Heart left ventricle (tissue), 16 donors: ENCODE data around the gene LVRN. TPM values are rescaled to one million over a fixed set of nuclear protein-coding genes. Genes with fewer than 3 reads are reported as not detected.
"Not testable (repeated sequence)": the region's sequence is repeated elsewhere in the genome, so short reads cannot be mapped to it uniquely, and the experiment has no call there.

ENCODE experiments used
- ATAC-seq, 4 donors: fragments of 200-7000 bp; cut with Tn5 transposase; one replicate each; pipeline ENCODE4 v1.9.1; 2020 to 2022; ENCODE audit warnings: moderate library complexity in 4 of 4, mild to moderate bottlenecking in 3 of 4, moderate number of reproducible peaks in 1 of 4
- DNase-seq, 5 donors: peaks; one replicate each; pipeline ENCODE4 v3.0.0-alpha.2; 2020
- H3K27ac ChIP-seq, 12 donors: fragments of 200-600 bp; sonication (generic) in 4 of 12; one replicate each; pipeline versions ENCODE4 v1.5.0 to v1.8.0; 2016 to 2022; ENCODE audit warnings: mild to moderate bottlenecking in 2 of 12
- H3K27me3 ChIP-seq, 9 donors: fragments of 200-600 bp; sonication (generic) in 2 of 9; one replicate each; pipeline versions ENCODE4 v1.5.1 to v1.8.0; 2016 to 2022; ENCODE audit warnings: mild to moderate bottlenecking in 3 of 9
- H3K36me3 ChIP-seq, 9 donors: fragments of 200-600 bp; sonication (generic) in 2 of 9; one replicate each; pipeline versions ENCODE4 v1.5.0 to v1.8.0; 2018 to 2022; ENCODE audit warnings: mild to moderate bottlenecking in 2 of 9
- H3K4me1 ChIP-seq, 12 donors: fragments of 200-600 bp; sonication (generic) in 4 of 12; one replicate each; pipeline versions ENCODE4 v1.5.0 to v1.8.0; 2016 to 2022; ENCODE audit warnings: mild to moderate bottlenecking in 3 of 12
- H3K4me3 ChIP-seq, 12 donors: fragments of 200-600 bp; sonication (generic) in 4 of 12; one replicate each; pipeline versions ENCODE4 v1.5.0 to v1.8.0; 2017 to 2022; ENCODE audit warnings: mild to moderate bottlenecking in 9 of 12, moderate library complexity in 4 of 12
- H3K9me3 ChIP-seq, 12 donors: fragments of 200-600 bp; sonication (generic) in 4 of 12; one replicate each; pipeline versions ENCODE4 v1.5.0 to v1.8.0; 2016 to 2022; ENCODE audit warnings: mild to moderate bottlenecking in 1 of 12
- POLR2A ChIP-seq, 2 donors: fragments of 450-650 bp; IDR thresholded peaks; one replicate each; pipeline ENCODE4 v1.6.1; 2017; ENCODE audit warnings: antibody characterized with exemption in 2 of 2, mild to moderate bottlenecking in 2 of 2, moderate library complexity in 2 of 2
- WGBS, 4 donors: extraction: QIAGEN DNeasy Blood & Tissue Kit in 2 of 4; methylation state at CpG; one replicate each; pipeline versions ENCODE4 v1.1.5 to v1.1.7; 2013 to 2018; 5-methylcytosine and 5-hydroxymethylcytosine counted together
- intact Hi-C, 10 donors: fragments of 100-400 bp; cut with DNase I; formaldehyde crosslinking; loops; one replicate each; pipeline versions ENCODE4 v1.11.1 to v1.14.2; 2022
- long read RNA-seq, 3 donors: library from polyadenylated mRNA; unstranded; transcript quantifications; one replicate each; pipeline ENCODE4 v2.0.0, GENCODE V29; 2020 to 2021
- polyA plus RNA-seq, 2 donors: library from polyadenylated mRNA; stranded (reverse); fragments of 200-250 nt; gene quantifications; one replicate each; pipeline ENCODE4 v1.2.3, GENCODE V29; 2013
- total RNA-seq, 9 donors: library from RNA; depleted of rRNA in 2 of 9; stranded (reverse); fragments of >200 nt in 2 of 9; fragmentation: NEBNext Ultra II Directional in 3 of 9; extraction: Animal tissue kit (Norgen Biotek cat#: 25700) in 3 of 9; gene quantifications; one replicate each; pipeline versions ENCODE4 v1.1.0 to v1.2.4, GENCODE V29; 2016 to 2023
- TF ChIP-seq, protein P1 (sequence below), 12 donors: fragments of 200-600 bp; sonication (generic) in 4 of 12; IDR thresholded peaks; one replicate each; pipeline versions ENCODE4 v1.5.0 to v1.8.0; 2018 to 2022; ENCODE audit warnings: antibody characterized with exemption in 12 of 12, mild to moderate bottlenecking in 5 of 12
- donor health status: ischemic (EF 13 %, LVEDD 7.1; RV severe dilation, severe dysfunction).
- donor health status: healthy with polysubstance abuse.
- donor health status: DM: no; HTN: yes; CAD: no.
- donor health status: DM: no; HTN: no; CAD: no.
- donor health status: ischemic (EF 25% LVEDD 6.9; RV normal size, moderate dysfunction).
- donor health status: ischemic (EF 25% LVEDD 5.7; RV mildly dilated, moderate dysfunction).
- donor health status: healthy.
- donor health status: DM: yes; HTN: yes; CAD: no.
- donor health status: ischemic (EF 35%, LVEDD 5.7; RV mildly dilated, moderate dysfunction).
- donor health status: nonischemic (EF 11% LVEDD 7.7; RV severe dilation, severe dysfunction).
- donor health status: DM: yes; HTN: yes; CAD: no.
- donor health status: PGD.
- donor health status: ischemic (EF 29% LVEDD 5.4; RV normal size, mild dysfunction).
- donor health status: nonischemic (EF 23%, LVEDD 6.1; RV moderate dilation, normal function).

LVRN gene, protein sequence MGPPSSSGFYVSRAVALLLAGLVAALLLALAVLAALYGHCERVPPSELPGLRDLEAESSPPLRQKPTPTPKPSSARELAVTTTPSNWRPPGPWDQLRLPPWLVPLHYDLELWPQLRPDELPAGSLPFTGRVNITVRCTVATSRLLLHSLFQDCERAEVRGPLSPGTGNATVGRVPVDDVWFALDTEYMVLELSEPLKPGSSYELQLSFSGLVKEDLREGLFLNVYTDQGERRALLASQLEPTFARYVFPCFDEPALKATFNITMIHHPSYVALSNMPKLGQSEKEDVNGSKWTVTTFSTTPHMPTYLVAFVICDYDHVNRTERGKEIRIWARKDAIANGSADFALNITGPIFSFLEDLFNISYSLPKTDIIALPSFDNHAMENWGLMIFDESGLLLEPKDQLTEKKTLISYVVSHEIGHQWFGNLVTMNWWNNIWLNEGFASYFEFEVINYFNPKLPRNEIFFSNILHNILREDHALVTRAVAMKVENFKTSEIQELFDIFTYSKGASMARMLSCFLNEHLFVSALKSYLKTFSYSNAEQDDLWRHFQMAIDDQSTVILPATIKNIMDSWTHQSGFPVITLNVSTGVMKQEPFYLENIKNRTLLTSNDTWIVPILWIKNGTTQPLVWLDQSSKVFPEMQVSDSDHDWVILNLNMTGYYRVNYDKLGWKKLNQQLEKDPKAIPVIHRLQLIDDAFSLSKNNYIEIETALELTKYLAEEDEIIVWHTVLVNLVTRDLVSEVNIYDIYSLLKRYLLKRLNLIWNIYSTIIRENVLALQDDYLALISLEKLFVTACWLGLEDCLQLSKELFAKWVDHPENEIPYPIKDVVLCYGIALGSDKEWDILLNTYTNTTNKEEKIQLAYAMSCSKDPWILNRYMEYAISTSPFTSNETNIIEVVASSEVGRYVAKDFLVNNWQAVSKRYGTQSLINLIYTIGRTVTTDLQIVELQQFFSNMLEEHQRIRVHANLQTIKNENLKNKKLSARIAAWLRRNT
- total RNA-seq: 1 to 10 TPM in 1 of 9 donors, under 1 TPM in 5, not detected in 3; 0.13 to 2.1 (median 0.38) TPM
- under 1 TPM; 0.18 to 0.88 TPM for polyA plus RNA-seq
- long read RNA-seq, donor 1: 0 reads
- long read RNA-seq, donor 2: 0 reads
- long read RNA-seq, donor 3, partial matches to known transcripts: 0 of 1 reads
- long read RNA-seq, donor 3, other reads (novel, unspliced or antisense): 1 of 1 reads

DNA sequence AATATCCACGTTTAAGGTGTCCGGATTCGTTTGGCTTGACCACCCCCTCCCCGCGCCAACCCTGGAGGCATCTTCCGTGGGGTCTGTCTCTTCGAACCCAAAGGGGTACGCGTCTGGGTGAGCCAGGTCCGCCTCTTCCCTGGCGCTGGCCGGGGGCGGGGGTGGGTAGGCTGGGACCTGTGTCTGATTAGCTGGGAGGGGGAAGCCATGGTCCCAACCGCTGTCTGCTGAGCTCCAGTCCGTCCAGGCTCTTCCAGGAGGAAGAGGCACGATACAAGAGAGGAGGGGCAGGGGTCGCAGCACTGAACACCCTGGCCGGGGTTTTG lies at the start of gene LVRN:
Gene LVRN, plus strand, starts transcription at position 237 of the 326 bp plus-strand sequence. CDS start 143 bp downstream, outside the sequence.
- Histone ChIP-seq H3K36me3 (no peaks in the 10 kb centered on the region), H3K27ac (no peak within 1 kb of the TSS), H3K4me3 (peak within 1 kb of the TSS in 11 of 12 donors; percentile 6 to 54 (median 41)), H3K4me1 (peaks cover 0 to 22% (median 13%) of the 10 kb centered on the region in 12 donors), H3K27me3 (peaks cover 3 to 79% (median 51%) of the 10 kb centered on the region in 9 donors), H3K9me3 (no peaks in the 10 kb centered on the region)
- DNase-seq (no peak), ATAC-seq (peak in 2 of 4 donors; percentile 15 to 28)
- intact Hi-C loops: no loop called here
- TF ChIP-seq, protein P1, sequence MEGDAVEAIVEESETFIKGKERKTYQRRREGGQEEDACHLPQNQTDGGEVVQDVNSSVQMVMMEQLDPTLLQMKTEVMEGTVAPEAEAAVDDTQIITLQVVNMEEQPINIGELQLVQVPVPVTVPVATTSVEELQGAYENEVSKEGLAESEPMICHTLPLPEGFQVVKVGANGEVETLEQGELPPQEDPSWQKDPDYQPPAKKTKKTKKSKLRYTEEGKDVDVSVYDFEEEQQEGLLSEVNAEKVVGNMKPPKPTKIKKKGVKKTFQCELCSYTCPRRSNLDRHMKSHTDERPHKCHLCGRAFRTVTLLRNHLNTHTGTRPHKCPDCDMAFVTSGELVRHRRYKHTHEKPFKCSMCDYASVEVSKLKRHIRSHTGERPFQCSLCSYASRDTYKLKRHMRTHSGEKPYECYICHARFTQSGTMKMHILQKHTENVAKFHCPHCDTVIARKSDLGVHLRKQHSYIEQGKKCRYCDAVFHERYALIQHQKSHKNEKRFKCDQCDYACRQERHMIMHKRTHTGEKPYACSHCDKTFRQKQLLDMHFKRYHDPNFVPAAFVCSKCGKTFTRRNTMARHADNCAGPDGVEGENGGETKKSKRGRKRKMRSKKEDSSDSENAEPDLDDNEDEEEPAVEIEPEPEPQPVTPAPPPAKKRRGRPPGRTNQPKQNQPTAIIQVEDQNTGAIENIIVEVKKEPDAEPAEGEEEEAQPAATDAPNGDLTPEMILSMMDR (IDR thresholded peaks at IDR 0.05): no peak
- TF ChIP-seq POLR2A (IDR thresholded peaks at IDR 0.05): no peak
- 5 to 8% (median 6%) methylated on average over 10 to 18 of the region's 18 CpGs for WGBS, 4 donors

DNA sequence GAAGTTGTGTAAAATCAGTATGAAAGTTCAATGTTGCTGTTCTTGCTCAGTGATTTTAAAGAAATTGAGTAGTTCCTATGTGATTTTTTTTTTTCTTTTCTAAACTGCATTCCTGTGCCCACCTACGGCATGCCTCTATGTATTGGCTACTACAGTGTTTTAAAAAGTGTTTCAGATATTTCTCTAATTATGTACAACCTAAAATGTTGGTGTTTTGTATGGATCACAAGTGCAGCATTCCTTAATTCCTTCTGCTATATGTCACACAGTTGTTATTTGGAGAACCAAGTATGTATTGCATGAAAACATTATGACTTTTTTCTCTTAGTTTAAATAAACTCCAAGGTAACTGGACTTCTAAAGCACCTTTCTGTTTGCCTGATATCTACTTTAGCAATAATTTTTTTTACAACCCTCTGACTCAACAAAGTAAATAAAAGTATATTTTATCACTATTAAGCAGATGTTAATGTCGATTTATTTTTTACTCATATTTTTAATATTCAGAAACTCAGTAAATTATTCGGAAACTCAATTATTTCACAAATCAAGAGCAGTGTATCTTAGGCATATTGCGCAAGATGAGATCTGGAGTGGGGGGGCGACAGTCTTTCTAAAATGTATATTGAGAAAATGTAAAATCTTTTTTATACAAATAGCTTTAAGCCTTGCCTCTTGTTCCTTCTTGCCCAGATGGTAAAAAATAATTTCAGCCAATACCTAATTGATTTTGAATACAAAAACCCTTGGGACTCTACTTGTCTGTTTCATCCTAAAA lies 48.5 kb upstream of the LVRN start:
- H3K9me3 ChIP-seq, ATAC-seq, H3K27ac ChIP-seq, H3K4me3 ChIP-seq, DNase-seq, H3K27me3 ChIP-seq, intact Hi-C loops, H3K4me1 ChIP-seq: not testable (repeated sequence)
- WGBS, 4 donors: 94 to 96% (median 95%) methylated on average over 5 of the region's 5 CpGs
- H3K36me3 ChIP-seq: peaks cover 0 to 22% (median 0%) of the 10 kb centered on the region in 9 donors

DNA sequence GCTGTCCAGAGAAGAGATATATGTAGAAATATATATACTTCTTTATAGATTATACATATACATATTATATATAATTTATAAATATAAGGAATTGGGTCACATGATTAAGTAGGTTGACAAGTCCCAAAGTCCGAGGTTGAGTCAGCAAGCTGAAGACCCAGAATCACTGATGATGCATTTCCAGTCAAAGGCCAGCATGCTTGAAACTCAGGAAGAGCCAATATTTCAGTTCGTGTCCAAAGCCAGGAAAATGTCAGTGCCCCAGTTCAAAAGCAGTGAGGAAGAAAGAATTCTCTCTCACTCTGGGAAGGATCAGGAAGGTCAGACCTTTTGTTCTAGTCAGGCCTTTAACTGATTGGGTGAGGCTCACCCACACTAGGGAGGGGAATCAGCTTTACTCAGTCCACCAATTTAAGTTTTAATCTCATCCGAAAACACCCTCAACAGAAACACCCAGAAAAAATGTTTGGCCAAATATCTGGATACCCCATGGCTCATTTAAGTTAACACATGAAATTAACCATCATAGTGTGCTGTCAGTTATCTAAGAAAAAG lies 42.0 kb upstream of the LVRN start:
- Histone ChIP-seq H3K4me1 (peaks cover 0 to 4% (median 0%) of the 10 kb centered on the region in 12 donors), H3K9me3 (no peaks in the 10 kb centered on the region), H3K36me3 (peaks cover 0 to 8% (median 0%) of the 10 kb centered on the region in 9 donors), H3K27me3 (no peaks in the 10 kb centered on the region), H3K4me3 (no peak overlapping the region), H3K27ac (no peak overlapping the region)
- intact Hi-C loops: no loop called here
- TF ChIP-seq, protein P1 (IDR thresholded peaks at IDR 0.05): no peak
- TF ChIP-seq POLR2A (IDR thresholded peaks at IDR 0.05): no peak
- DNase-seq (no peak), ATAC-seq (no peak)
- WGBS, 4 donors: 60 to 87% (median 72%) methylated on average over 3 of the region's 3 CpGs

DNA sequence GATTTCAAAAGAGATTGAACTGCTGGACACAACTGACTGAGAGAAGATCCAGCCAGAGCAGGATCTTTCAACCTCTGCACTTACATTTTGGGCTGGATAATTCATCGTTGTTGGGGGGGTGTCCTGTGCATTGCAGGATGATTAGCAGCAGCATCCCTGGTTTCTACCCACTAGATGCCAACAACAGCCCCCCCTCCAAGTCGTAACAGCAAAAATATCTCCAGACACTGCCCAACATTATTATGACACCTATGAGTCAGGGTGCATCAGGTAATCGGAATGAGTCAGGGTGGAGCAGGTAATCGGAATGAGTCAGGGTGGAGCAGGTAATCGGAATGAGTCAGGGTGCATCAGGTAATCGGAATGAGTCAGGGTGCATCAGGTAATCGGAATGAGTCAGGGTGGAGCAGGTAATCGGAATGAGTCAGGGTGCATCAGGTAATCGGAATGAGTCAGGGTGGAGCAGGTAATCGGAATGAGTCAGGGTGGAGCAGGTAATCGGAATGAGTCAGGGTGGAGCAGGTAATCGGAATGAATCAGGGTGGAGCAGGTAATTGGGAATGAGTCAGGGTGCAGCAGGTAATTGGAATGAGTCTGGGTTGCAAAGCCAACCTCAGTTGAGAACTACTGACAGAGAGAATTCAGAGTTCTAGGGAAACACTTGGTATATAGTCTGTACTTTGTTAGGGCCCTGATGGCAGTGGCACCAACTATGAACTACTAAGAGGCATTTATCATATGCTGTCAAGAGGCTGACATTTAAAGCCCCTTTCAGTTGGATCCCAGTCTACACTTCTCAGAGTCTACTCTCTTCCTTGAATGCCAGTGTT lies 33.5 kb upstream of the LVRN start:
- H3K27ac ChIP-seq, H3K4me1 ChIP-seq, DNase-seq, H3K27me3 ChIP-seq, intact Hi-C loops, H3K9me3 ChIP-seq, H3K36me3 ChIP-seq, H3K4me3 ChIP-seq, ATAC-seq: not testable (repeated sequence)
- WGBS, 4 donors: 88 to 96% (median 93%) methylated on average over 12 of the region's 12 CpGs

DNA sequence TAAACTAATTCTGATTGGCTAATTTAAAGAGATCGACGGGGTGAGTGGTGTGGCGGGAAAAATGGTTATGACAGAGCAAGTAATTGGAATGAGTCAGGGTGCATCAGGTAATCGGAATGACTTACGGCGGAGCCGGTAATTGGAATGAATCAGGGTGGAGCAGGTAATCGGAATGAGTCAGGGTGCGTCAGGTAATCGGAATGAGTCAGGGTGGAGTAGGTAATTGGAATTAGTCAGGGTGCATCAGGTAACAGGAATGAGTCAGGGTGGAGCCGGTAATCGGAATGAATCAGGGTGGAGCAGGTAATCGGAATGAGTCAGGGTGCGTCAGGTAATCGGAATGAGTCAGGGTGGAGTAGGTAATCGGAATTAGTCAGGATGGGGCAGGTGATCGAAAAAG lies 32.1 kb upstream of the LVRN start:
- H3K4me1 ChIP-seq, H3K4me3 ChIP-seq, H3K36me3 ChIP-seq, ATAC-seq, H3K9me3 ChIP-seq, H3K27me3 ChIP-seq, H3K27ac ChIP-seq, DNase-seq, intact Hi-C loops: not testable (repeated sequence)
- WGBS, 4 donors: 91 to 96% (median 95%) methylated on average over 17 of the region's 17 CpGs
